IMR-90 (cell line): ENCODE data around the gene RUNX2. TPM values are rescaled to one million over a fixed set of nuclear protein-coding genes. Genes with fewer than 3 reads are reported as not detected.

ENCODE experiments used
- ATAC-seq: fragments of 200-7000 bp; cut with Tn5 transposase; 2 replicates; pipeline ENCODE4 v1.9.1; 2020; ENCODE audit warnings: low read depth, mild to moderate bottlenecking, moderate library complexity
- BruUV-seq: library from RNA; stranded (reverse); fragments of 400-500 nt; replicated peaks from 2 replicates; lab custom pipeline; 2021; lab: Mats Ljungman, UMichigan
- CTCF ChIA-PET: fragments of 300-600 bp; formaldehyde crosslinking; extraction: SDS; loops from one replicate; lab custom pipeline; 2021; ENCODE audit warnings: antibody characterized with exemption; lab: Yijun Ruan, JAX
- POLR2A ChIA-PET: fragments of 300-600 bp; sonication (Branson Sonifier 250); formaldehyde crosslinking; loops from one replicate; lab custom pipeline; 2022; ENCODE audit warnings: antibody characterized with exemption; ENCODE audit not compliant: unreplicated experiment; lab: Charles Lee
- DNase-seq: peaks from one replicate; pipeline ENCODE4 v3.0.0; 2013
- H2AFZ ChIP-seq: replicated peaks from 2 replicates; pipeline ENCODE3; 2013; ENCODE audit warnings: low read length, mild to moderate bottlenecking; ENCODE audit not compliant: poor library complexity
- H2AK5ac ChIP-seq: 2 replicates; pipeline ENCODE4 v1.6.1; 2013; ENCODE audit warnings: low read depth, low read length, inconsistent platforms
- H2AK9ac ChIP-seq: replicated peaks from 2 replicates; pipeline ENCODE3; 2013; ENCODE audit warnings: mild to moderate bottlenecking, low read depth, low read length, moderate library complexity; ENCODE audit not compliant: poor library complexity
- H2BK120ac ChIP-seq: 2 replicates; pipeline ENCODE4 v1.6.1; 2013; ENCODE audit warnings: low read depth, low read length, inconsistent platforms
- H2BK15ac ChIP-seq: 3 replicates; pipeline ENCODE4 v1.6.1; 2013; ENCODE audit warnings: low read depth, low read length, inconsistent platforms
- H2BK20ac ChIP-seq: 2 replicates; pipeline ENCODE4 v1.6.1; 2013; ENCODE audit warnings: low read depth, mild to moderate bottlenecking, inconsistent platforms, low read length, moderate library complexity
- H2BK5ac ChIP-seq: 2 replicates; pipeline ENCODE4 v1.6.1; 2013; ENCODE audit warnings: mild to moderate bottlenecking, low read depth, low read length, inconsistent platforms; ENCODE audit not compliant: poor library complexity, severe bottlenecking
- H3K14ac ChIP-seq: replicated peaks from 2 replicates; pipeline ENCODE4 v1.6.1; 2013; ENCODE audit warnings: low read depth, low read length, inconsistent platforms
- H3K18ac ChIP-seq: 2 replicates; pipeline ENCODE4 v1.6.1; 2013; ENCODE audit warnings: low read depth, low read length, control low read depth
- H3K23ac ChIP-seq: 2 replicates; pipeline ENCODE4 v1.6.1; 2013; ENCODE audit warnings: low read depth, low read length, inconsistent platforms
- H3K27ac ChIP-seq: 2 replicates; pipeline ENCODE4 v1.5.1; 2013; ENCODE audit warnings: mild to moderate bottlenecking, control low read depth, low read length; ENCODE audit not compliant: insufficient read depth
- H3K27me3 ChIP-seq: 2 replicates; pipeline ENCODE4 v1.6.1; 2013; ENCODE audit warnings: low read length; ENCODE audit not compliant: control insufficient read depth, insufficient read depth
- H3K36me3 ChIP-seq: 2 replicates; pipeline ENCODE4 v1.6.1; 2013; ENCODE audit warnings: low read length, mixed read lengths; ENCODE audit not compliant: control insufficient read depth, insufficient read depth
- H3K4ac ChIP-seq: 2 replicates; pipeline ENCODE4 v1.6.1; 2013; ENCODE audit warnings: low read depth, low read length, inconsistent platforms
- H3K4me1 ChIP-seq: 2 replicates; pipeline ENCODE4 v1.6.1; 2013; ENCODE audit warnings: low read length, mixed read lengths; ENCODE audit not compliant: control insufficient read depth, insufficient read depth
- H3K4me2 ChIP-seq: 2 replicates; pipeline ENCODE4 v1.6.1; 2013; ENCODE audit warnings: low read depth, mild to moderate bottlenecking, control low read depth, low read length, moderate library complexity
- H3K4me3 ChIP-seq: 2 replicates; pipeline ENCODE4 v1.5.1; 2013; ENCODE audit warnings: low read depth, mild to moderate bottlenecking, control low read depth, low read length, moderate library complexity; ENCODE audit not compliant: insufficient read depth
- H3K56ac ChIP-seq: 2 replicates; pipeline ENCODE4 v1.6.1; 2013; ENCODE audit warnings: low read length, inconsistent platforms; ENCODE audit not compliant: insufficient read depth; ENCODE audit errors: extremely low read depth
- H3K79me1 ChIP-seq, 2 experiments: 2 replicates each; pipeline ENCODE4 v1.6.1; 2013; ENCODE audit warnings: low read length in 2 of 2, inconsistent platforms in 1 of 2, low read depth in 1 of 2
- H3K9ac ChIP-seq: 2 replicates; pipeline ENCODE4 v1.6.1; 2013; ENCODE audit warnings: low read depth, low read length, control low read depth
- H3K9me1 ChIP-seq: 2 replicates; pipeline ENCODE4 v1.6.1; 2013; ENCODE audit warnings: low read length, inconsistent platforms; ENCODE audit not compliant: insufficient read depth
- H3K9me3 ChIP-seq: 2 replicates; pipeline ENCODE4 v1.6.1; 2013; ENCODE audit warnings: low read length; ENCODE audit not compliant: control insufficient read depth, insufficient read depth
- H4K20me1 ChIP-seq: 2 replicates; pipeline ENCODE4 v1.6.1; 2013; ENCODE audit warnings: low read length, inconsistent platforms; ENCODE audit not compliant: insufficient read depth
- H4K5ac ChIP-seq: 2 replicates; pipeline ENCODE4 v1.6.1; 2013; ENCODE audit warnings: mild to moderate bottlenecking, low read depth, low read length, control low read depth
- H4K8ac ChIP-seq, 2 experiments: 2 replicates each; pipeline ENCODE4 v1.6.1; 2013; ENCODE audit warnings: low read depth in 2 of 2, low read length in 2 of 2, control low read depth in 1 of 2, inconsistent platforms in 1 of 2
- H4K91ac ChIP-seq: 2 replicates; pipeline ENCODE4 v1.6.1; 2013; ENCODE audit warnings: low read depth, low read length, inconsistent platforms; ENCODE audit not compliant: insufficient read depth
- MAZ ChIP-seq: IDR thresholded peaks from 2 replicates; pipeline ENCODE4 v1.6.1; 2012; ENCODE audit warnings: low read depth, mild to moderate bottlenecking, low read length, improper control_type of control experiment, moderate library complexity, borderline replicate concordance
- SMC3 ChIP-seq: fragments of 150-350 bp; IDR thresholded peaks from 2 replicates; pipeline ENCODE4 v1.6.1; 2016; ENCODE audit warnings: low read depth, mild to moderate bottlenecking, antibody characterized with exemption, low read length, moderate library complexity
- WGBS, 2 experiments: methylation state at CpG; one replicate each; pipeline versions ENCODE4 v1.1.5 to v1.1.7; 2013; ENCODE audit warnings: missing lambda C conversion rate in 2 of 2; ENCODE audit not compliant: insufficient read length in 1 of 2; ENCODE audit errors: extremely low coverage in 2 of 2; 5-methylcytosine and 5-hydroxymethylcytosine counted together
- dilution Hi-C: fragments of 300-500 bp; cut with HindIII; formaldehyde crosslinking; loops from one replicate; pipeline ENCODE4 v1.14.3; 2018; ENCODE audit warnings: low sequenced_read_pairs; ENCODE audit not compliant: unreplicated experiment
- in situ Hi-C: fragments of 300-500 bp; cut with MboI; formaldehyde crosslinking; loops from 3 replicates; pipeline ENCODE4 v1.14.3; 2019; ENCODE audit warnings: low sequenced_read_pairs, inconsistent platforms, mixed read lengths
- intact Hi-C: fragments of 100-400 bp; cut with micrococcal nuclease; formaldehyde crosslinking; loops from 2 replicates; pipeline ENCODE4 v1.10.0; 2022
- polyA plus RNA-seq, 3 experiments: library from polyadenylated mRNA; depleted of rRNA; stranded (reverse); fragments of >200 nt; gene quantifications; 2 replicates each; pipeline ENCODE4 v1.2.3, GENCODE V29; 2012; ENCODE audit warnings: low replicate concordance in 1 of 3
- total RNA-seq: library from RNA; depleted of rRNA; stranded (reverse); fragments of >200 nt; gene quantifications from 2 replicates; pipeline ENCODE4 v1.2.3, GENCODE V29; 2012
- TF ChIP-seq, protein P1 (sequence below): conservative IDR thresholded peaks from 2 replicates; pipeline ENCODE4 v1.5.1; 2012; ENCODE audit warnings: mild to moderate bottlenecking, low read depth, low read length, improper control_type of control experiment

The RUNX2 gene
- total and polyA plus RNA-seq, 2 of the 4 experiments (the other 2 are of a cell fraction): 2.3 to 4.7 TPM

DNA sequence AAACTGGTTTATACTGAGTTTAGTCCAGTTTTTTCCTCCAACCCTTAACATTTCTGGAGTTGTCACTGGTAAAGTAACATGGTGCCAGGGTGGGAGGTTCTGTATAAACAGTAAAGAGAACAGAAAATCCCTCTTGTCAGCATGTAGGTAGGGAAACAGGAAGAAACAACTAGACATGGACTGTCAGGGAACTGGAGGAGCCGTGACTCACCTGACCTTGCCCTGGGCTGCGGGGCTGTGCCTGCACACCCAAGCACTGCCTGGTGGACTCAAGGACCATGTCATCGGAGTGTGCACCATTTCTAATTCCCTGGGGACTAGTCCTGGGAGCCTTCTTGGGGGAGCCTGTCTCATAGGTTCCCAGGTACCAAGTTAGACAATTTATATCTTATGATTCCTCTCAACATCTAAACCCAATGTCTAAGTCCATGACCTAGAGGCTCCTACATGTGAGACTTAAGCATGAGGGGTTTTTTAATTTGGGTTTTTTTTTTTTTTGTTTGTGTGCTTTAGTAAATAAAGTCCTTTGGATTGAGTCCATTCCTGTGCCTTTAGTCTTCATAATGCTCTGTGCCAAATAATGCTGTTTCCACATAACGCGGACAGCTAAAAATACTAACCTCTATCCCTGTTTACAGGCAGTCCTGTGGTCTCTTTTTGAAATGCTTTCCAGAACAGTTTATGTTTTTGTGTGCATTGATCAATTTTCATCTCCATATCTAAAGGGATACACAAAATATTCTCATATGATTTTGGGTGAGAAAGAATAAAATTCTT, 186.5 kb downstream of the RUNX2 start:
- Histone ChIP-seq H2BK5ac (no peak overlapping the region), H3K56ac (no peak overlapping the region), H3K14ac (no peak overlapping the region), H2AK5ac (no peak overlapping the region), H2BK15ac (no peak overlapping the region; the same call in 2 of the 3 replicates), H3K9me3 (no peaks in the 10 kb centered on the region), H3K23ac (peak overlapping the region; percentile 56; the same call in 1 of the 2 replicates), H2BK120ac (no peak overlapping the region), H2BK20ac (no peak overlapping the region; the same call in 1 of the 2 replicates), H2AFZ (no peak overlapping the region), H3K9ac (no peak overlapping the region), H4K5ac (no peak overlapping the region), H4K91ac (no peak overlapping the region), H4K20me1 (no peaks in the 10 kb centered on the region), H3K27ac (no peak overlapping the region), H3K4me3 (no peak overlapping the region), H3K4me1 (peaks cover 2% of the 10 kb centered on the region; the same call in 1 of the 2 replicates), H3K4me2 (no peak overlapping the region), H3K79me1 (peaks cover 0 to 23% of the 10 kb centered on the region in 2 experiments; a peak in 2 of 4 replicates), H3K36me3 (0 out of 2 replicates have a peak, but pooled peaks cover 2% of the 10 kb centered on the region), H3K4ac (no peak overlapping the region), H3K9me1 (peaks cover 3% of the 10 kb centered on the region; the same call in 1 of the 2 replicates), H3K18ac (no peak overlapping the region), H3K27me3 (no peaks in the 10 kb centered on the region), H4K8ac (no peak overlapping the region), H2AK9ac (no peak overlapping the region)
- WGBS, 2 experiments: 100% methylated on average over 1 of the region's 5 CpGs; no CpG with 5 or more reads in 1 of the 2 experiments
- no peak for ATAC-seq
- no TSS peak for BruUV-seq
- in situ Hi-C loops (no loop called here), dilution Hi-C loops (no loop called here), intact Hi-C loops (no loop called here)
- POLR2A ChIA-PET: no interaction called here
- CTCF ChIA-PET: no interaction called here
- no peak for TF ChIP-seq MAZ
- TF ChIP-seq SMC3: no peak
- TF ChIP-seq, protein P1, sequence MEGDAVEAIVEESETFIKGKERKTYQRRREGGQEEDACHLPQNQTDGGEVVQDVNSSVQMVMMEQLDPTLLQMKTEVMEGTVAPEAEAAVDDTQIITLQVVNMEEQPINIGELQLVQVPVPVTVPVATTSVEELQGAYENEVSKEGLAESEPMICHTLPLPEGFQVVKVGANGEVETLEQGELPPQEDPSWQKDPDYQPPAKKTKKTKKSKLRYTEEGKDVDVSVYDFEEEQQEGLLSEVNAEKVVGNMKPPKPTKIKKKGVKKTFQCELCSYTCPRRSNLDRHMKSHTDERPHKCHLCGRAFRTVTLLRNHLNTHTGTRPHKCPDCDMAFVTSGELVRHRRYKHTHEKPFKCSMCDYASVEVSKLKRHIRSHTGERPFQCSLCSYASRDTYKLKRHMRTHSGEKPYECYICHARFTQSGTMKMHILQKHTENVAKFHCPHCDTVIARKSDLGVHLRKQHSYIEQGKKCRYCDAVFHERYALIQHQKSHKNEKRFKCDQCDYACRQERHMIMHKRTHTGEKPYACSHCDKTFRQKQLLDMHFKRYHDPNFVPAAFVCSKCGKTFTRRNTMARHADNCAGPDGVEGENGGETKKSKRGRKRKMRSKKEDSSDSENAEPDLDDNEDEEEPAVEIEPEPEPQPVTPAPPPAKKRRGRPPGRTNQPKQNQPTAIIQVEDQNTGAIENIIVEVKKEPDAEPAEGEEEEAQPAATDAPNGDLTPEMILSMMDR: no peak
- peak; percentile 25 for DNase-seq
